SJSA1 (cell line): ENCODE results near the gene TAF11. TPM values are rescaled to one million over a fixed set of nuclear protein-coding genes. Genes with fewer than 3 reads are reported as not detected.
A peak's percentile ranks its signal among the peaks of the same experiment; 100 is the strongest.
"Not testable (repeated sequence)": the region's sequence is repeated elsewhere in the genome, so short reads cannot be mapped to it uniquely, and the experiment has no call there.

Source experiments
- DNase-seq, 2 experiments: peaks; one replicate each; pipeline ENCODE4 v3.0.0-alpha.2; 2015 to 2020; ENCODE audit warnings: low spot score in 2 of 2, low read depth in 1 of 2
- H3K27ac ChIP-seq: fragments of 250-450 bp; sonication (Bioruptor Pico); 2 replicates; pipeline ENCODE4 v1.5.1; 2020; ENCODE audit warnings: mild to moderate bottlenecking, moderate library complexity
- H3K27me3 ChIP-seq: fragments of 250-450 bp; sonication (Bioruptor Pico); replicated peaks from 2 replicates; pipeline ENCODE4 v1.5.1; 2020; ENCODE audit warnings: mild to moderate bottlenecking, moderate library complexity
- H3K36me3 ChIP-seq: fragments of 250-450 bp; sonication (Bioruptor Pico); 2 replicates; pipeline ENCODE4 v1.5.1; 2020; ENCODE audit warnings: mild to moderate bottlenecking
- H3K4me1 ChIP-seq: fragments of 250-450 bp; sonication (Bioruptor Pico); replicated peaks from 2 replicates; pipeline ENCODE4 v1.6.1; 2021; ENCODE audit warnings: mild to moderate bottlenecking
- H3K4me3 ChIP-seq: fragments of 250-450 bp; sonication (Bioruptor Pico); 2 replicates; pipeline ENCODE4 v1.5.1; 2020; ENCODE audit warnings: mild to moderate bottlenecking
- H3K9me3 ChIP-seq: fragments of 250-450 bp; sonication (Bioruptor Pico); replicated peaks from 2 replicates; pipeline ENCODE4 v1.5.1; 2020; ENCODE audit warnings: mild to moderate bottlenecking
- total RNA-seq: library from RNA; depleted of rRNA; stranded (reverse); fragments of >200 nt; shearing (Covaris generic); gene quantifications from 2 replicates; pipeline ENCODE4 v1.2.3, GENCODE V29; 2014

The TAF11 gene
- total RNA-seq, 1 experiment from 2014 or later: 63.7 TPM

DNA sequence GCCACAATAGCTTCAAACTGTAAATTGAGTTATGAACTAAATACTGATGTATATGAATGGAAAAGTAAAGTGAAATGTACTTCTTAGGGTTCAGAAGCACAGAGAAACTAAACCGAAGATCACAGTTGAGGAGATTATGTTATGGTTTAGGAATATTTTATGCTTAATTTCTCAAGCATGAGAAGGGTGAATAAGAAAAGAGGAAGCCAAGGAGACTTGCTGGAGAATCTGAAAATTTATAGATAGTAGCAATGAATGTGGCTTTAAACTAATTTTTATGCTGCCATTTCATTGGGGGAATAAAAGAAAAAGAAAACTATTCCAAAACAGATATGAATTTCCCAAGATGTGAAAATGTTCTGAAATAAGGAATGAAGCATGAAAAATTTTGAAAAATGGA, 6.9 kb upstream of the TAF11 start:
- no peaks in the 10 kb centered on the region for H3K27me3 ChIP-seq
- DNase-seq: no peak

DNA sequence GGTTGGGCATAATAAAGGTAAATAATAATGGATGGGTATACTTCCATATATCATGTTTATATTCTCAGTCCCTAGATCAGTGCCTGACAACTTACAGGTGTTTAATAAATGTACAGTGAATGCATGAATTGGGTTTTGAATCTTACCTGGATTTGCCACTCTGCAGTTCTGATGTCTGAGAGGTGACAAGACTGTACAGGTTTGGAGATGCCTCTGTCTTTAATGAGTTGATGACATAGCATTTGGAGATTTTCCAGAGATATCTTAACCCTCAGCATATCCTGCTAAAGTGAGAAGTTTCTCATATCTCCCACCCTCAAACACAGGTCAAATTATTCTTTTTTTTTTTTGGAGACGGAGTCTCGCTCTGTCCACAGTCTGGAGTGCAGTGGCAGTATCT, 3.5 kb upstream of the TAF11 start:
- no peak for DNase-seq
- no peaks in the 10 kb centered on the region for H3K9me3 ChIP-seq
- no peak overlapping the region for H3K27ac ChIP-seq
- peaks cover 14% of the 10 kb centered on the region for H3K36me3 ChIP-seq
- H3K4me1 ChIP-seq: peaks cover 19% of the 10 kb centered on the region
- no peak overlapping the region for H3K4me3 ChIP-seq
- H3K27me3 ChIP-seq: no peaks in the 10 kb centered on the region

More for the DNA sequence above, 6.9 kb upstream of the TAF11 start:
- Histone ChIP-seq H3K4me3 (no peak overlapping the region), H3K36me3 (no peaks in the 10 kb centered on the region), H3K9me3 (no peaks in the 10 kb centered on the region), H3K27ac (no peak overlapping the region), H3K4me1 (peaks cover 4% of the 10 kb centered on the region; the same call in 1 of the 2 replicates)

DNA sequence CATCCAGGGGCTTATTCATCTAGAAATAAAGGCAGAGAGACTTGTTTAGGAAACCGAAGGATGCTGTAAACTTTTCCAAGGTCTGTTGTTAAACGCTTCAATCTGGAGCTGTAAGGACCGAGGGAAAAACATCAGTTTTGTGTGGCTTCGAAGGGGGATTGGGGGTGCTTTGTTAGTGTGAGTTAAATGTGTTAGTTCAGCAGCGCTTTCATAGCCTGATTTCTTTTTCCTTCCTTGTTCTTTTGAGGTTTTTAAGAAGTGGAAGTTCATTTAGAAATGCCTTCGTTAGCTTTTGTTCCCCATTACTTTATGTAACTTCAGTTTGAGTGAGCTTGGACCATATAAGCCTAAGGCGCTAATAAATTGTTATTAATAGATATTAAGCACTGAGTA, 2.7 kb upstream of the TAF11 start:
- H3K27ac ChIP-seq: no peak overlapping the region
- H3K36me3 ChIP-seq: peaks cover 17% of the 10 kb centered on the region
- no peak overlapping the region; the same call in 1 of the 2 replicates for H3K4me3 ChIP-seq
- H3K27me3 ChIP-seq: no peaks in the 10 kb centered on the region
- no peaks in the 10 kb centered on the region for H3K9me3 ChIP-seq
- peaks cover 19% of the 10 kb centered on the region for H3K4me1 ChIP-seq
- no peak for DNase-seq

- H3K4me1 ChIP-seq: peaks cover 19% of the 10 kb centered on the region
- peak within 1 kb of the TSS; percentile 82 for H3K4me3 ChIP-seq
- H3K27ac ChIP-seq: peak within 1 kb of the TSS; percentile 84
- peak; percentile 69 to 71 for DNase-seq
- H3K27me3 ChIP-seq: no peaks in the 10 kb centered on the region
- H3K36me3 ChIP-seq: peaks cover 24% of the 10 kb centered on the region
- no peaks in the 10 kb centered on the region for H3K9me3 ChIP-seq
Observed at GRCh38 chr6:34888874-34889555, 1.2 kb upstream of the TAF11 start, which contains the start of gene ANKS1A. Gene ANKS1A, plus strand, starts transcription at chr6:34889255. Its CDS starts 148 bp downstream, at chr6:34889403.

DNA sequence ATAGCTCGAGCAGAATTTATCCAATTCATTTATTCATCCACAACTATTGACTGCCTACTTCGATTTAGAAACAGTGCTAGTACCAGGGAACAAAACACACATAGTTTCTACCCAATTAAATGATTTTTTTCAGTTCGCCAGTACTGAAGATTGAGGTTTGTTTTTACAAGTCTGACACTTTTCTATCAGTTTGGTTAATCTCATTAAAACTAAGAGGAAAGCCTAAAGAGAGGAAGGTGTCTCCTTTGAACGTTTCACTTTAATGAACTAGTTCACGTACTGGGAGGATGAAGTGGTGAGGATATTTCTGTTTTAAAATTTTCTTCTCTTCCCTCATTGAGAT, 643 bp upstream of the TAF11 start:
- peaks cover 25% of the 10 kb centered on the region for H3K36me3 ChIP-seq
- DNase-seq: peak in 1 of 2 experiments; percentile 38
- no peaks in the 10 kb centered on the region for H3K9me3 ChIP-seq
- H3K4me1 ChIP-seq: peaks cover 19% of the 10 kb centered on the region
- peak overlapping the region; percentile 82 for H3K4me3 ChIP-seq
- no peaks in the 10 kb centered on the region for H3K27me3 ChIP-seq
- H3K27ac ChIP-seq: peak overlapping the region; percentile 84

- H3K4me1 ChIP-seq: peaks cover 19% of the 10 kb centered on the region
- not testable (repeated sequence) for H3K27me3 ChIP-seq, H3K4me3 ChIP-seq, H3K27ac ChIP-seq, DNase-seq, H3K9me3 ChIP-seq
- H3K36me3 ChIP-seq: peaks cover 41% of the 10 kb centered on the region
Observed at GRCh38 chr6:34885837-34886236, 2.0 kb downstream of the TAF11 start.

GRCh38 chr6:34884996-34885395, 2.8 kb downstream of the TAF11 start:
- no peaks in the 10 kb centered on the region for H3K9me3 ChIP-seq
- no peak overlapping the region for H3K4me3 ChIP-seq
- H3K27ac ChIP-seq: no peak overlapping the region
- no peak for DNase-seq
- peaks cover 15% of the 10 kb centered on the region for H3K4me1 ChIP-seq
- H3K27me3 ChIP-seq: no peaks in the 10 kb centered on the region
- H3K36me3 ChIP-seq: peaks cover 50% of the 10 kb centered on the region

DNA sequence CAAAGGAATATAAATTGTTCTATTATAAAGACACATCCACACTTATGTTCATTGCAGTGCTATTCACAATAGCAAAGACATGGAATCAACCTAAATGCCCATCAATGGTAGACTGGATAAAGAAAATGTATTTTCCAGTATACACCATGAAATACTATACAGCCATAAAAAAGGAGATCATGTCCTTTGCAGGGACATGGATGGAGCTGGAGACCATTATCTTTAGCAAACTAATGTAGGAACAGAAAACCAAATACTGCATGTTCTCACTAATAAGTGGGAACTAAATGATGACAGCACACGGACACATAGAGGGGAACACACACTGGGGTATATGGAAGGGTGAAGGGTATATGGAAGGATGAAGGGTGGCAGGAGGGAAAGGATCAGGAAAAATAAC, 3.8 kb downstream of the TAF11 start:
- DNase-seq, H3K4me3 ChIP-seq, H3K27ac ChIP-seq, H3K9me3 ChIP-seq, H3K27me3 ChIP-seq: not testable (repeated sequence)
- Histone ChIP-seq H3K4me1 (peaks cover 15% of the 10 kb centered on the region), H3K36me3 (peaks cover 52% of the 10 kb centered on the region)

DNA sequence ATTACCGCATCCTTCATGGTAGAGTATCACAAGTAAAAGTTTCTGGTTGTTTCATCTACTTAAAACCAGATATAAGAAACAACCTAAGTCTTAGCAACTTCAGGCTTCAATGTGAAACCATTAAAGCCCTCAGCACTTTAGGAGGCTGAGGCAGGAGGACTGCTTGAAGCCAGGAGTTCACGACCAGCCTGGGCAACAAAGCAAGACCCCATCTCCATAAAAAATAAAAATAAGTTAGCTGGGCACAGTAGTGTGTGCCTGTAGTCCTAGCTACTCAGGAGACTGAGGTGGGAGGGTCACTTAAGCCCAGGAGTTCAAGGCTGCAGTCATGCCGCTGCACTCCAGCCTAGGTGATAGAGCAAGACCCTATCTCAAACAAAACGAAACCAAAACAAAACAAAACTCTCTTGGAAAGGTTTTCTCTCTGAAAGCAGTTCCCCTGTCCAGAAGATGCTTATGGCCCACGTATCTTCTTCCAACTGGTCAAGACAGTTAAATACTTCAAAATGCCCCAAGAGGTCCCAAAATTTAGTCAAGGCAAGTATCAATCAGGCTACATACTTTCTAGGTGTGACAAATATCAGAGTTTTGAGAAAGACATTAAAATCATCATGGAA, 9.9 kb downstream of the TAF11 start:
- Histone ChIP-seq H3K36me3 (peaks cover 88% of the 10 kb centered on the region), H3K27ac (no peak overlapping the region), H3K4me3 (no peak overlapping the region), H3K4me1 (no peaks in the 10 kb centered on the region), H3K27me3 (no peaks in the 10 kb centered on the region; the same call in 1 of the 2 replicates), H3K9me3 (no peaks in the 10 kb centered on the region)
- no peak for DNase-seq

DNA sequence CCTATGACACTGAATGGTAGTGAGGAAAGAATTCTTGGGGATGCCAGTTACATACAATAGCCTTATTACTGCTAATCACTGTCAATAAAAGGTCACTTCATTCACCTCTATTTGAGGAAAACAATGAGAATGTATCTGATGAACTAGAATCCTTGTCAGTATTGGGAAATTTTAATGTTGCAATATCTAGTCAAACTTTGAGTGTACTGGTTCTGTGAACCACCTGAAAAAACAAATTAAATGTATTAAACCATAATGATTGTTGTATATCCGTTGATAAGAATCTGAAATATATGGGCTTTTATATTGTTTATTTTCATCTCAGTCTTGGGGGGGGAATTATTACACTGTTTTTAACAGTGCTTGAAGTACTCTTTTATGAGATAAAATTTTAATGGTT, 10.6 kb downstream of the TAF11 start:
- H3K4me1 ChIP-seq: no peaks in the 10 kb centered on the region
- no peak for DNase-seq
- peaks cover 90% of the 10 kb centered on the region for H3K36me3 ChIP-seq
- no peak overlapping the region for H3K4me3 ChIP-seq
- no peaks in the 10 kb centered on the region; the same call in 1 of the 2 replicates for H3K27me3 ChIP-seq
- no peaks in the 10 kb centered on the region for H3K9me3 ChIP-seq
- no peak overlapping the region for H3K27ac ChIP-seq

- peaks cover 90% of the 10 kb centered on the region for H3K36me3 ChIP-seq
- no peak overlapping the region for H3K4me3 ChIP-seq
- H3K27ac ChIP-seq: no peak overlapping the region
- no peaks in the 10 kb centered on the region; the same call in 1 of the 2 replicates for H3K27me3 ChIP-seq
- no peaks in the 10 kb centered on the region for H3K9me3 ChIP-seq
- DNase-seq: no peak
- no peaks in the 10 kb centered on the region for H3K4me1 ChIP-seq
Observed at GRCh38 chr6:34876472-34876871, 11.4 kb downstream of the TAF11 start.

DNA sequence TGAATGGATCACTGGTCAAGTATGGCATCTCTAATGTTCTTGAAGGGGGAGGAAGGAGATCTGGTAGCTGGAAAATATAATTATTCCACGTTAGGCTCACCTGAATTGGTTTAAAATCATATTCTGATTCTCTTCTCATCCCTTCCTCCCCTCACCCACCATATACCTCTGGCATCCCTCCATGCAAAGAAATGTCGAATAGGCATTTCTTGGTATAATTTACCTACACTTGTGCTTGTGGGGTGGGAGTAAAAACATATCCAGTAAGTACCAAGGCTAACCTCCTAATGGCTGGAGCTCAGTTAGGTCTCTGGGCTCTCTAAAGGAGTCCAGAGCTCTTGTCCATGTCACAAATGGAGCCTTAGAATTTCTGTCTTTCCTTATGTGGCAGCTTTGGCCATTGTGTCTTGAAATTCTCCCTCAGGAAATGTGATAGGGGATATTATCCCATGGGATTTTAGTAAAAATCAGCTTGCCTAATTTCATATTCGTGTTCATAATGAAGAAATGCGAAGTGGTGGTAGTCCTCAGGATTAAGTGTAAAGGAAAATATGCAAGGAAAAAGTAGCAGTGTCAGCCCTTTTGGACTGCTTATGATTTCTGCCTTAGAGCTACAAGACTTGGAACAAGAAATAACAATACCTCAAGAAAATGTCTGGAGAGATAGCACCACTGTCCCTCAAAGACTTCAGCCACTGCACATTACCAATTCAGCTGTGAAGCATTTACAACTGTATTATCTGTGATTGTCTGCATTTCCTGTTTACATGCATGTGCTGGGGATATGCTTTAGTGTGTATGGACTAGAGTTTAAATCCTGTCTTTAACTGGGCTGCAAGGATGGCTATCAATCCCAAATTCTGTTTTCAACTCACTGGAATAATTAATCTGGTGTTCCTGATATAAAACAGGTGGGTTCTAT, 12.3 kb downstream of the TAF11 start:
- DNase-seq: no peak
- Histone ChIP-seq H3K36me3 (peaks cover 87% of the 10 kb centered on the region), H3K4me3 (no peak overlapping the region), H3K27me3 (no peaks in the 10 kb centered on the region; the same call in 1 of the 2 replicates), H3K9me3 (no peaks in the 10 kb centered on the region), H3K27ac (no peak overlapping the region), H3K4me1 (no peaks in the 10 kb centered on the region)

DNA sequence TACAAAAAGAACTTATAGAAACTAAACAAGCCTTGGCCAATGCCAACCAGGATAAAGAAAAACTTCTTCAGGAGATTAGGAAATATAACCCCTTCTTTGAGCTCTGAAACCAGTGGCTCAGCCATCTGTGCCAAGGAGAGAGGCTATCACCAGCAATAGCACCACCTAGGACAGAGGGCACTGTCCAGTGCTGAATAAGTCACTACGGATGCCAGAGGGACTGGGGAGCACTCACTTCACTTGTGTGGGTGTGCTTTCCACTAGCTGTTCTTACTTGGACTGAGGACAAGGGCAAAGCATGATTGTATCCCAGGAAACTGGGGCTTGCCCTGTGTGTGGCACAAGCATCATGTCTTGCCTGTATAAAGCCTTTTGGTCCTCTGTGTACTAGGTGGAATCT, 15.5 kb downstream of the TAF11 start:
- Histone ChIP-seq H3K27ac (no peak overlapping the region), H3K36me3 (peaks cover 59% of the 10 kb centered on the region), H3K9me3 (no peaks in the 10 kb centered on the region), H3K4me3 (no peak overlapping the region), H3K27me3 (no peaks in the 10 kb centered on the region), H3K4me1 (no peaks in the 10 kb centered on the region)
- DNase-seq: no peak

GRCh38 chr6:34871853-34872252, 16.0 kb downstream of the TAF11 start:
- no peaks in the 10 kb centered on the region for H3K9me3 ChIP-seq
- no peak for DNase-seq
- no peak overlapping the region for H3K4me3 ChIP-seq
- no peak overlapping the region for H3K27ac ChIP-seq
- H3K36me3 ChIP-seq: peaks cover 55% of the 10 kb centered on the region
- no peaks in the 10 kb centered on the region for H3K27me3 ChIP-seq
- no peaks in the 10 kb centered on the region for H3K4me1 ChIP-seq
